ENCODE measurements around the gene LMF1. TPM values are rescaled to one million over a fixed set of nuclear protein-coding genes. Genes with fewer than 3 reads are reported as not detected.

LMF1 gene
- total RNA-seq, 1 experiment from 2014 or later = 13.5 TPM

DNA sequence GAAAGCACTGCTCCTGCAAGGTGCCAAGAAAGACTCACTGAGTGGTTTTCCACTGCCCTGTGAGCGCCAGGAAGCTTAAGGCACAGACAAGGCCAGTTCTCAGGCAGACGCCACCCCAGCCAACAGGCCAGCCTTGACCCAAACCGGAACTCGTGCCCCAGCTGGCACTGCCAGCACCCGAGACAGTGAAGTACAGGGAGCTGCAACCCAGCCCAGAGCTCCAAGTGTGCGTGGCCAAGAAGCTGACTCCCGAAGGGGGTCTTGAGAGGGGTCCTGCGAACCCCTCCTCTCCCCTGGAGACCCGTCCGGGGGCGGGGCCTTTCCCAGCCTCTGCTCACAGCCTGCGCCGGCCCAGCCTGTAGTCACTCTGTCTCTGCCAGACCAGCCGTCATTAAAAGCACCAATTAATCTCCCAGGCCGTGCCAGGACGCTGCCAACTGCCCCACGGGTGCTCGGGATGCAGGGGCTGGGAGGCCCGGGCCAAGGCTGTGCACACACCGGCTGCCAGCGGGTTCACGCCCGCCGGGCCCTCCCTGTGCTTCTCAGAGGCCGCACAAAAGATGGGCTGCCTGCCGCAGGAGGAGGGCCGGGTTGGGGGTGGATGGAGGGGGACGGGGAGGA is 6.4 kb upstream of the LMF1 start:
- Histone ChIP-seq H3K27me3 (ENCODE audit: low read length) (peaks cover 3% of the 10 kb centered on the region; the same call in 1 of the 2 replicates), H3K27ac (ENCODE audit: low read length) (no peak overlapping the region), H3K36me3 (ENCODE audit: low read depth, low read length) (no peaks in the 10 kb centered on the region), H3K9me3 (ENCODE audit: low read length) (no peaks in the 10 kb centered on the region), H3K9ac (ENCODE audit: low read length) (no peak overlapping the region), H3K4me3 (ENCODE audit: low read length) (no peak overlapping the region), H2AFZ (ENCODE audit: low read length) (no peak overlapping the region), H3K79me2 (ENCODE audit: low read length) (no peaks in the 10 kb centered on the region), H4K20me1 (ENCODE audit: low read length) (no peaks in the 10 kb centered on the region), H3K4me1 (ENCODE audit: insufficient read depth, low read length) (no peaks in the 10 kb centered on the region), H3K4me2 (ENCODE audit: low read length) (no peak overlapping the region), H3F3A (ENCODE audit: low read length, unreplicated experiment) (no peaks in the 10 kb centered on the region), H3K9me2 (replicated peaks; ENCODE audit: low read length) (no peaks in the 10 kb centered on the region)
- CTCF ChIA-PET = no interaction called here
- no peak for TF ChIP-seq EZH2 (IDR thresholded peaks at IDR 0.05; ENCODE audit: low read length, unreplicated experiment)
- TF ChIP-seq EZH2phosphoT487 (IDR thresholded peaks at IDR 0.05; ENCODE audit: borderline replicate concordance, low read length) = no peak
- TF ChIP-seq, protein P1, sequence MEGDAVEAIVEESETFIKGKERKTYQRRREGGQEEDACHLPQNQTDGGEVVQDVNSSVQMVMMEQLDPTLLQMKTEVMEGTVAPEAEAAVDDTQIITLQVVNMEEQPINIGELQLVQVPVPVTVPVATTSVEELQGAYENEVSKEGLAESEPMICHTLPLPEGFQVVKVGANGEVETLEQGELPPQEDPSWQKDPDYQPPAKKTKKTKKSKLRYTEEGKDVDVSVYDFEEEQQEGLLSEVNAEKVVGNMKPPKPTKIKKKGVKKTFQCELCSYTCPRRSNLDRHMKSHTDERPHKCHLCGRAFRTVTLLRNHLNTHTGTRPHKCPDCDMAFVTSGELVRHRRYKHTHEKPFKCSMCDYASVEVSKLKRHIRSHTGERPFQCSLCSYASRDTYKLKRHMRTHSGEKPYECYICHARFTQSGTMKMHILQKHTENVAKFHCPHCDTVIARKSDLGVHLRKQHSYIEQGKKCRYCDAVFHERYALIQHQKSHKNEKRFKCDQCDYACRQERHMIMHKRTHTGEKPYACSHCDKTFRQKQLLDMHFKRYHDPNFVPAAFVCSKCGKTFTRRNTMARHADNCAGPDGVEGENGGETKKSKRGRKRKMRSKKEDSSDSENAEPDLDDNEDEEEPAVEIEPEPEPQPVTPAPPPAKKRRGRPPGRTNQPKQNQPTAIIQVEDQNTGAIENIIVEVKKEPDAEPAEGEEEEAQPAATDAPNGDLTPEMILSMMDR (conservative IDR thresholded peaks at IDR 0.05; ENCODE audit: low read depth, low read length) = no peak
- intact Hi-C loops (cut with micrococcal nuclease) = no loop called here
- POLR2A ChIA-PET (ENCODE audit: unreplicated experiment) = no interaction called here
- DNase-seq (no peak), ATAC-seq (no peak)
- no TSS peak for BruUV-seq (replicated peaks)

DNA sequence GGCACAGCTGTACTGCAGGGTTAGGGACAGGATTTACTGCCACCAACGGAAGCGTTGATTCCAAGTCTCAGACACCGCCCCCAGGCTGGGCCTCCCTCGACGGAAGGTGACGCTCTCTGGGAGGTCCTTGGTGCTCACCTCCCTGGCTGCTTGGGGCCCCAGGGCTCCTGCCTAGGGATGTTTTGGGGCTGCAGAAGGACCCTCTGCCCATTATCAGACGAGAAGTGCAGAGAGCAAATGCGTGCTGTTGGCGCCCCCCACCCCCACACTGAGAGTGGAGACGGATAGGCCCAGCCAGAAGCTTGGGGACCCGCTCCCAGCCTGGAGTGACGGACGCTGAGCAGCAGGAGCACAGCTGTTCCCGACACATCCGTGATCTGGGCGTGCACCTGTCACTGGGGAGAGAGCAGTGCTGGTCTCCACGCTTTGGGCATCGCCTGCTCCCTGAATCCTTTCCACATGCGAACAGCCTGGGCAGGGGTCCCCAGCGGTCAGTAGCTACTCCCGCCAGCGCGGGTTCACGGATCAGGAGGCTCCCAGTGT is 5.7 kb upstream of the LMF1 start:
- CTCF ChIA-PET = no interaction called here
- Histone ChIP-seq H3K79me2 (ENCODE audit: low read length) (no peaks in the 10 kb centered on the region), H3K4me1 (ENCODE audit: insufficient read depth, low read length) (no peaks in the 10 kb centered on the region), H3K27ac (ENCODE audit: low read length) (no peak overlapping the region), H3K9me3 (ENCODE audit: low read length) (no peaks in the 10 kb centered on the region), H2AFZ (ENCODE audit: low read length) (no peak overlapping the region), H3K9ac (ENCODE audit: low read length) (no peak overlapping the region), H3K9me2 (replicated peaks; ENCODE audit: low read length) (no peaks in the 10 kb centered on the region), H3K4me2 (ENCODE audit: low read length) (no peak overlapping the region), H3K4me3 (ENCODE audit: low read length) (no peak overlapping the region), H4K20me1 (ENCODE audit: low read length) (no peaks in the 10 kb centered on the region), H3K27me3 (ENCODE audit: low read length) (no peaks in the 10 kb centered on the region), H3K36me3 (ENCODE audit: low read depth, low read length) (no peaks in the 10 kb centered on the region), H3F3A (ENCODE audit: low read length, unreplicated experiment) (no peaks in the 10 kb centered on the region)
- POLR2A ChIA-PET (ENCODE audit: unreplicated experiment) = no interaction called here
- intact Hi-C loops (cut with micrococcal nuclease) = no loop called here
- TF ChIP-seq EZH2 (IDR thresholded peaks at IDR 0.05; ENCODE audit: low read length, unreplicated experiment) (no peak), EZH2phosphoT487 (IDR thresholded peaks at IDR 0.05; ENCODE audit: borderline replicate concordance, low read length) (no peak)
- TF ChIP-seq, protein P1 (conservative IDR thresholded peaks at IDR 0.05; ENCODE audit: low read depth, low read length) = no peak
- BruUV-seq (replicated peaks) = no TSS peak
- no peak for ATAC-seq
- DNase-seq = no peak

DNA sequence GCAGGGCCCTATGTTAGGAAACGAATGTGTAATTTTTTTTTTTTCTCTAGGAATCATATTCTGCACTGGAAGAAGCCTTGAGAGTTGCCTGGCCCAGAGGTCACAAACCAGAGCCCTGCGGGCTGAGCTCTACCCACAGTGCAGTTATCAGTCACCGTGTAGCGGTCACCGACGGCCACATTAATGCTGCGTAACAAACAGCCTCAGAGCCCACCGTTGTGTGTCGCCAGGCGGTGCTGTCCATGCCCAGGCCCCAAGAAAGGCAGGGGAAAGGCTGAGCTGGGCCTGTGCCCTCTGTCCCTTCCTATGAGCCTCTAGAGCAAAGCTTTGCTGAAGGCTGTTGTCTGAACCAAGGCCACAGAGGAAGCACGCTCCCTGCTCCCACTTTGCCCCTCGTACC is 4.5 kb upstream of the LMF1 start:
- Histone ChIP-seq H3K4me3 (ENCODE audit: low read length) (no peak overlapping the region), H2AFZ (ENCODE audit: low read length) (no peak overlapping the region), H3K4me1 (ENCODE audit: insufficient read depth, low read length) (no peaks in the 10 kb centered on the region), H3K36me3 (ENCODE audit: low read depth, low read length) (no peaks in the 10 kb centered on the region), H3K9me2 (replicated peaks; ENCODE audit: low read length) (no peaks in the 10 kb centered on the region), H3K27me3 (ENCODE audit: low read length) (no peaks in the 10 kb centered on the region), H4K20me1 (ENCODE audit: low read length) (no peaks in the 10 kb centered on the region), H3K79me2 (ENCODE audit: low read length) (peaks cover 4% of the 10 kb centered on the region; the same call in 1 of the 2 replicates), H3K27ac (ENCODE audit: low read length) (no peak overlapping the region), H3K9ac (ENCODE audit: low read length) (no peak overlapping the region), H3K4me2 (ENCODE audit: low read length) (no peak overlapping the region), H3K9me3 (ENCODE audit: low read length) (no peaks in the 10 kb centered on the region), H3F3A (ENCODE audit: low read length, unreplicated experiment) (no peaks in the 10 kb centered on the region)
- BruUV-seq (replicated peaks) = no TSS peak
- TF ChIP-seq EZH2 (IDR thresholded peaks at IDR 0.05; ENCODE audit: low read length, unreplicated experiment) = no peak
- TF ChIP-seq EZH2phosphoT487 (IDR thresholded peaks at IDR 0.05; ENCODE audit: borderline replicate concordance, low read length) = no peak
- DNase-seq (no peak), ATAC-seq (no peak)
- intact Hi-C loops (cut with micrococcal nuclease) = no loop called here
- ChIA-PET CTCF (no interaction called here), POLR2A (ENCODE audit: unreplicated experiment) (no interaction called here)
